Naive thymus-derived CD4-positive, alpha-beta T cell (primary cell): ENCODE results near the gene CNTN4. TPM values are rescaled to one million over a fixed set of nuclear protein-coding genes. Genes with fewer than 3 reads are reported as not detected.
"Not testable (repeated sequence)": the region's sequence is repeated elsewhere in the genome, so short reads cannot be mapped to it uniquely, and the experiment has no call there.

ENCODE experiments used
- ATAC-seq: fragments of 150-1000 bp; cut with Tn5 transposase; 2 replicates; pipeline ENCODE4 v1.10.0; 2021; ENCODE audit warnings: mild to moderate bottlenecking, moderate library complexity
- CTCF ChIA-PET: fragments of 350-600 bp; sonication (Branson Sonifier 250); formaldehyde crosslinking; loops from one replicate; lab custom pipeline; 2021; ENCODE audit warnings: antibody characterized with exemption; lab: Charles Lee
- POLR2A ChIA-PET: fragments of 350-600 bp; sonication (Branson Sonifier 250); formaldehyde crosslinking; loops from one replicate; lab custom pipeline; 2021; ENCODE audit warnings: antibody characterized with exemption, inconsistent platforms; lab: Charles Lee
- DNase-seq, 9 donors: peaks; one replicate each; pipeline versions ENCODE4 v3.0.0 to v3.0.0-alpha.2; 2020 to 2022; ENCODE audit warnings: mixed read lengths in 1 of 9
- H3K27ac ChIP-seq: one replicate; pipeline ENCODE4 v1.7.0; 2013; ENCODE audit warnings: mild to moderate bottlenecking, low read depth, low read length, moderate library complexity
- H3K27me3 ChIP-seq, 2 donors: one replicate each; pipeline ENCODE4 v1.7.0; 2013; ENCODE audit warnings: low read length in 2 of 2, mild to moderate bottlenecking in 2 of 2, moderate library complexity in 2 of 2; ENCODE audit not compliant: control insufficient read depth in 2 of 2, insufficient read depth in 2 of 2
- H3K36me3 ChIP-seq, 3 experiments: 1 replicate in 2 of 3; 2 replicates in 1 of 3; pipeline ENCODE4 v1.7.0; 2013; ENCODE audit warnings: low read length in 3 of 3, mild to moderate bottlenecking in 3 of 3, moderate library complexity in 1 of 3; ENCODE audit not compliant: insufficient read depth in 3 of 3, control insufficient read depth in 2 of 3
- H3K4me1 ChIP-seq, 2 donors: one replicate each; pipeline ENCODE4 v1.7.0; 2013; ENCODE audit warnings: low read length in 2 of 2, mild to moderate bottlenecking in 2 of 2, moderate library complexity in 1 of 2; ENCODE audit not compliant: control insufficient read depth in 2 of 2, insufficient read depth in 2 of 2
- H3K4me3 ChIP-seq: 2 replicates; pipeline ENCODE4 v1.7.0; 2013; ENCODE audit warnings: mild to moderate bottlenecking, low read length
- H3K9me3 ChIP-seq, 3 experiments: 1 replicate in 2 of 3; 2 replicates in 1 of 3; pipeline ENCODE4 v1.7.0; 2013; ENCODE audit warnings: low read length in 3 of 3; ENCODE audit not compliant: control insufficient read depth in 2 of 3
- H3K27ac Mint-ChIP-seq, 9 donors: one replicate each; pipeline ENCODE4 v1.8.0; 2020 to 2022; ENCODE audit warnings: mixed read lengths in 9 of 9, mild to moderate bottlenecking in 8 of 9, moderate library complexity in 5 of 9, inconsistent platforms in 2 of 9
- H3K27me3 Mint-ChIP-seq, 5 donors: one replicate each; pipeline ENCODE4 v1.8.0; 2021 to 2022; ENCODE audit warnings: mixed read lengths in 5 of 5, mild to moderate bottlenecking in 1 of 5
- H3K36me3 Mint-ChIP-seq, 5 donors: one replicate each; pipeline ENCODE4 v1.8.0; 2020 to 2022; ENCODE audit warnings: mixed read lengths in 5 of 5, mild to moderate bottlenecking in 3 of 5, inconsistent platforms in 1 of 5
- H3K4me1 Mint-ChIP-seq, 7 donors: one replicate each; pipeline ENCODE4 v1.8.0; 2020 to 2022; ENCODE audit warnings: mixed read lengths in 7 of 7, mild to moderate bottlenecking in 3 of 7, inconsistent platforms in 1 of 7
- H3K4me3 Mint-ChIP-seq, 10 donors: one replicate each; pipeline ENCODE4 v1.8.0; 2020 to 2022; ENCODE audit warnings: mild to moderate bottlenecking in 10 of 10, mixed read lengths in 10 of 10, moderate library complexity in 6 of 10, inconsistent platforms in 2 of 10
- H3K9me3 Mint-ChIP-seq, 11 donors: one replicate each; pipeline ENCODE4 v1.8.0; 2020 to 2022; ENCODE audit warnings: mixed read lengths in 11 of 11, mild to moderate bottlenecking in 4 of 11, inconsistent platforms in 1 of 11, moderate library complexity in 1 of 11
- intact Hi-C, 2 donors: fragments of 100-400 bp; cut with micrococcal nuclease; formaldehyde crosslinking; loops; one replicate each; pipeline ENCODE4 v1.15.1; 2023
- polyA plus RNA-seq, 2 donors: library from polyadenylated mRNA; unstranded; fragments of 300-500 nt; fragmentation: Illumina TruSeq; gene quantifications; one replicate each; pipeline ENCODE4 v1.2.3, GENCODE V29; 2021
- total RNA-seq, 6 experiments: library from RNA in 5 of 6; stranded (reverse) in 5 of 6; gene quantifications; 1 replicate in 5 of 6; 2 replicates in 1 of 6; pipeline ENCODE4 v1.2.3 and lab custom pipeline; 2021 to 2026

Gene CNTN4
- total and polyA plus RNA-seq, 7 experiments from 2014 or later, result not detected

GRCh38 chr3:2898591-2899353, 800.1 kb downstream of the CNTN4 start:
- no peak overlapping the region for H3K4me3 ChIP-seq
- Mint-ChIP-seq H3K27ac (no peak overlapping the region), H3K27me3 (peaks cover 0 to 6% (median 3%) of the 10 kb centered on the region in 5 donors), H3K9me3 (peaks cover 0 to 2% (median 0%) of the 10 kb centered on the region in 11 donors), H3K4me1 (no peaks in the 10 kb centered on the region), H3K36me3 (no peaks in the 10 kb centered on the region), H3K4me3 (no peak overlapping the region)
- ChIA-PET POLR2A (no interaction called here), CTCF (no interaction called here)
- no peaks in the 10 kb centered on the region for H3K36me3 ChIP-seq
- no peak overlapping the region for H3K27ac ChIP-seq
- H3K9me3 ChIP-seq, result no peaks in the 10 kb centered on the region
- intact Hi-C loops, result no loop called here
- no peaks in the 10 kb centered on the region for H3K4me1 ChIP-seq
- no peaks in the 10 kb centered on the region for H3K27me3 ChIP-seq
- DNase-seq (no peak), ATAC-seq (no peak)

- H3K4me1 ChIP-seq, result no peaks in the 10 kb centered on the region
- no peak for ATAC-seq
- no peak for DNase-seq
- H3K36me3 Mint-ChIP-seq, result no peaks in the 10 kb centered on the region
- H3K27me3 Mint-ChIP-seq, result peaks cover 0 to 14% (median 4%) of the 10 kb centered on the region in 5 donors
- no peaks in the 10 kb centered on the region for H3K4me1 Mint-ChIP-seq
- no peak overlapping the region for H3K27ac Mint-ChIP-seq
- no peaks in the 10 kb centered on the region for H3K27me3 ChIP-seq
- H3K36me3 ChIP-seq, result no peaks in the 10 kb centered on the region
- no peaks in the 10 kb centered on the region for H3K9me3 ChIP-seq
- POLR2A ChIA-PET, result no interaction called here
- H3K4me3 ChIP-seq, result no peak overlapping the region
- H3K9me3 Mint-ChIP-seq, result peaks cover 0 to 2% (median 0%) of the 10 kb centered on the region in 11 donors
- no peak overlapping the region for H3K4me3 Mint-ChIP-seq
- no peak overlapping the region for H3K27ac ChIP-seq
- intact Hi-C loops, result no loop called here
- CTCF ChIA-PET, result no interaction called here
These were observed 805.4 kb downstream of the CNTN4 start for GRCh38 chr3:2904054-2904453.

GRCh38 chr3:2908693-2909351, 810.2 kb downstream of the CNTN4 start:
- H3K4me3 ChIP-seq, result no peak overlapping the region
- no peaks in the 10 kb centered on the region for H3K9me3 ChIP-seq
- H3K4me3 Mint-ChIP-seq, result no peak overlapping the region
- no peaks in the 10 kb centered on the region for H3K36me3 Mint-ChIP-seq
- no peaks in the 10 kb centered on the region for H3K4me1 Mint-ChIP-seq
- H3K4me1 ChIP-seq, result no peaks in the 10 kb centered on the region
- no peak for DNase-seq
- H3K9me3 Mint-ChIP-seq, result no peaks in the 10 kb centered on the region
- ATAC-seq, result no peak
- H3K27ac ChIP-seq, result no peak overlapping the region
- peaks cover 0 to 14% (median 7%) of the 10 kb centered on the region in 5 donors for H3K27me3 Mint-ChIP-seq
- ChIA-PET POLR2A (interaction anchor here (0.7 kb wide), 1 partner anchor 18 kb away, joined by 3 read pairs; no protein-coding TSS in a partner anchor), CTCF (no interaction called here)
- H3K27ac Mint-ChIP-seq, result no peak overlapping the region
- H3K36me3 ChIP-seq, result no peaks in the 10 kb centered on the region
- intact Hi-C loops, result no loop called here
- H3K27me3 ChIP-seq, result no peaks in the 10 kb centered on the region

- ChIA-PET POLR2A (no interaction called here), CTCF (no interaction called here)
- peaks cover 0 to 6% (median 0%) of the 10 kb centered on the region in 11 donors for H3K9me3 Mint-ChIP-seq
- intact Hi-C loops, result no loop called here
- H3K27me3 Mint-ChIP-seq, result peaks cover 0 to 15% (median 8%) of the 10 kb centered on the region in 5 donors
- Histone ChIP-seq H3K4me3 (no peak overlapping the region), H3K27ac (no peak overlapping the region), H3K4me1 (no peaks in the 10 kb centered on the region), H3K36me3 (no peaks in the 10 kb centered on the region), H3K27me3 (no peaks in the 10 kb centered on the region), H3K9me3 (no peaks in the 10 kb centered on the region)
- H3K27ac Mint-ChIP-seq, result no peak overlapping the region
- ATAC-seq, result no peak
- peaks cover 0 to 4% (median 0%) of the 10 kb centered on the region in 5 donors for H3K36me3 Mint-ChIP-seq
- no peak overlapping the region for H3K4me3 Mint-ChIP-seq
- no peak for DNase-seq
- no peaks in the 10 kb centered on the region for H3K4me1 Mint-ChIP-seq
These were observed 812.3 kb downstream of the CNTN4 start for GRCh38 chr3:2910997-2911396.

GRCh38 chr3:2915826-2916225, 817.2 kb downstream of the CNTN4 start:
- DNase-seq (no peak), ATAC-seq (no peak)
- Mint-ChIP-seq H3K9me3 (peaks cover 0 to 13% (median 6%) of the 10 kb centered on the region in 11 donors), H3K36me3 (peaks cover 0 to 5% (median 0%) of the 10 kb centered on the region in 5 donors), H3K27me3 (peaks cover 0 to 10% (median 0%) of the 10 kb centered on the region in 5 donors), H3K27ac (no peak overlapping the region), H3K4me1 (no peaks in the 10 kb centered on the region), H3K4me3 (no peak overlapping the region)
- Histone ChIP-seq H3K9me3 (no peaks in the 10 kb centered on the region), H3K36me3 (no peaks in the 10 kb centered on the region), H3K4me3 (no peak overlapping the region), H3K4me1 (no peaks in the 10 kb centered on the region), H3K27ac (no peak overlapping the region), H3K27me3 (no peaks in the 10 kb centered on the region)
- intact Hi-C loops, result no loop called here
- POLR2A ChIA-PET, result no interaction called here
- CTCF ChIA-PET, result no interaction called here

GRCh38 chr3:2916640-2917039, 818.0 kb downstream of the CNTN4 start:
- H3K4me1 Mint-ChIP-seq, H3K36me3 Mint-ChIP-seq, POLR2A ChIA-PET, H3K27me3 Mint-ChIP-seq, DNase-seq, H3K27ac ChIP-seq, CTCF ChIA-PET, H3K9me3 ChIP-seq, ATAC-seq, H3K36me3 ChIP-seq, intact Hi-C loops, H3K4me3 Mint-ChIP-seq, H3K27me3 ChIP-seq, H3K4me3 ChIP-seq, H3K4me1 ChIP-seq, H3K27ac Mint-ChIP-seq: not testable (repeated sequence)
- peaks cover 0 to 13% (median 6%) of the 10 kb centered on the region in 11 donors for H3K9me3 Mint-ChIP-seq
